ENCODE results near the gene RETREG1. TPM values are rescaled to one million over a fixed set of nuclear protein-coding genes. Genes with fewer than 3 reads are reported as not detected.
A peak's percentile ranks its signal among the peaks of the same experiment; 100 is the strongest.

The RETREG1 gene
- total RNA-seq, 1 donor from 2014 or later = 0.91 TPM

DNA sequence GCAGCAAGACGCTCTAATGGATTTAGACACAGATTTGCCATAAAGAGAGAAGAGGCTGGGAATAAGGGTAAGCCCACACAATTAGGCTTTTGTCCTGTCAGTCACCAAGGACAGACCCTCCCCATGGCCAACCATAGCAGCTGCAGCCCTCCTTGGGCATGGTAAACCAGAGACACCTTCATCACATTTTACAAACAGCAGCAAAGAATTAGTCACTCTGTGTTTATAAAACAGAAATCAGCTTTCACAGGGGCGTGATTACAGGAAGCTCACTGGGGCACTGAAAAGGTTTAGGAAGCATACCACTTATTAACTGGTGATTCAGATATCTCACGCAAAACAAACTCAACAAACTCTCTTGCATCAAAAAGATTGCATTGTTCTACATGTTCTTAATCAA lies 113.9 kb downstream of the RETREG1 start:
- Mint-ChIP-seq H3K27ac (ENCODE audit: unreplicated experiment) (peak overlapping the region; percentile 35), H3K4me3 (ENCODE audit: unreplicated experiment) (no peak overlapping the region), H3K36me3 (ENCODE audit: unreplicated experiment) (no peaks in the 10 kb centered on the region), H3K9me3 (ENCODE audit: unreplicated experiment) (no peaks in the 10 kb centered on the region), H3K4me1 (ENCODE audit: unreplicated experiment) (peaks cover 19% of the 10 kb centered on the region), H3K27me3 (ENCODE audit: unreplicated experiment) (no peaks in the 10 kb centered on the region)
- no peak for DNase-seq (ENCODE audit: extremely low spot score, unreplicated experiment)
- TF ChIP-seq CTCF (IDR thresholded peaks at IDR 0.05) = no peak

DNA sequence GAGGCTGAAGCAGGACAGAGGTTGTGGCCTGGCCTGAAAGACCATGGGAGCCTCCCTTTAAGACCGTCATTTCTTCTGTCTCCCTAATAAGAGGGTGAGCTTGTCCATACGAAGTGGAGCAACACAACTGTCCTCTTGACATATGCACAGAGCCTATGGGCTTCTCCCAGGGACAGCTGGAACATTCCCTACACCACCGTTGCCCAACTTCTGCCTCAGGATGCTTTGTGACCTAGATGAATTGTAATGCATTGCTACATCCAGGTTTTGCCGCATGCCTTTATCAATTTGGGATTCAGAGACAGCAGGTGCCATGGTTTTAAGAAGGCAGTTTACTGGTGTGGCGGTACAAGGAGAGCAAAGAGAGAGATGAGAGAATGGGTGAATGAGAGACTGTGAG lies 116.8 kb downstream of the RETREG1 start:
- DNase-seq (ENCODE audit: extremely low spot score, unreplicated experiment) = no peak
- H3K27me3 Mint-ChIP-seq (ENCODE audit: unreplicated experiment) = no peaks in the 10 kb centered on the region
- no peaks in the 10 kb centered on the region for H3K36me3 Mint-ChIP-seq (ENCODE audit: unreplicated experiment)
- no peak for TF ChIP-seq CTCF (IDR thresholded peaks at IDR 0.05)
- H3K4me1 Mint-ChIP-seq (ENCODE audit: unreplicated experiment) = peaks cover 11% of the 10 kb centered on the region
- H3K4me3 Mint-ChIP-seq (ENCODE audit: unreplicated experiment) = no peak overlapping the region
- no peak overlapping the region for H3K27ac Mint-ChIP-seq (ENCODE audit: unreplicated experiment)
- H3K9me3 Mint-ChIP-seq (ENCODE audit: unreplicated experiment) = peaks cover 6% of the 10 kb centered on the region

DNA sequence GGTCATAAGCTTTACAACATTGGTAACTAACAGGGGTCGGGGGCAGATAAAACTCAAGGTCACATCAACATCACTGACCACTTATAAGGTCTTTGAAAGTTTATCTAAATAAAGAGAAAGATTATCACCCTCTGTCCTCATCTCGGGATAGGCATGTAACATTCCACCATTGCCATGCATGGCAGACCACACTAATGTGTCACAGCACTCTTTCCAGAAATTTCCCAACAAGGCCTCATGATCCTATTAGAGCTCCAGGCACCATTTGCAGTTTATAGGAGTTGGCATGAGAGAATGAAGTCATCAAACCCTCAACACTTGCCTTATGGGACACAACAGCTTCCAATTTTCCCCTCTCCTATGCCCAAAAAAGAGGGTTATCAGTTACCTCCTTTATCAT lies 119.3 kb downstream of the RETREG1 start:
- no peak overlapping the region for H3K4me3 Mint-ChIP-seq (ENCODE audit: unreplicated experiment)
- H3K9me3 Mint-ChIP-seq (ENCODE audit: unreplicated experiment) = peaks cover 11% of the 10 kb centered on the region
- H3K27me3 Mint-ChIP-seq (ENCODE audit: unreplicated experiment) = no peaks in the 10 kb centered on the region
- no peaks in the 10 kb centered on the region for H3K36me3 Mint-ChIP-seq (ENCODE audit: unreplicated experiment)
- DNase-seq (ENCODE audit: extremely low spot score, unreplicated experiment) = no peak
- H3K27ac Mint-ChIP-seq (ENCODE audit: unreplicated experiment) = no peak overlapping the region
- no peak for TF ChIP-seq CTCF (IDR thresholded peaks at IDR 0.05)
- peaks cover 5% of the 10 kb centered on the region for H3K4me1 Mint-ChIP-seq (ENCODE audit: unreplicated experiment)

DNA sequence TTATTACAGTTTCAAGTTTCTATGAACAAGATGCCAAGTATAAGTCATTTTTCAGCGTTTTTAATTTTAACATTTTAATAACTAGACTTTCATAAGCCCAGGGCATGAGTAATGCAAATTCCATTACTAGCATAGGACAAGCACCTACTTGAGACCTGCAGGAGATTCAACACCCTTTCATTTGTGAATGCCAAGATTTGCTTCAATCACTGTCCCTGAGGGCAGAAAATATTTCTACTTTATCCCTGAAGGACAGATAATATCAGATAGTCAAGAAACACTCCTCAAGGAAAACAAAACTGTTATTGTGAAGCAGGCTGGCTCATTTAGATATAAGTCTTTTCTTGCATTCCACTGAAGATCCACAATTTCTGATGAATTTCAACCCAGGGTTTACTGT lies 123.5 kb downstream of the RETREG1 start:
- no peak overlapping the region for H3K27ac Mint-ChIP-seq (ENCODE audit: unreplicated experiment)
- H3K9me3 Mint-ChIP-seq (ENCODE audit: unreplicated experiment) = peaks cover 11% of the 10 kb centered on the region
- H3K36me3 Mint-ChIP-seq (ENCODE audit: unreplicated experiment) = no peaks in the 10 kb centered on the region
- DNase-seq (ENCODE audit: extremely low spot score, unreplicated experiment) = no peak
- no peak overlapping the region for H3K4me3 Mint-ChIP-seq (ENCODE audit: unreplicated experiment)
- H3K27me3 Mint-ChIP-seq (ENCODE audit: unreplicated experiment) = peaks cover 7% of the 10 kb centered on the region
- no peaks in the 10 kb centered on the region for H3K4me1 Mint-ChIP-seq (ENCODE audit: unreplicated experiment)
- TF ChIP-seq CTCF (IDR thresholded peaks at IDR 0.05) = no peak

DNA sequence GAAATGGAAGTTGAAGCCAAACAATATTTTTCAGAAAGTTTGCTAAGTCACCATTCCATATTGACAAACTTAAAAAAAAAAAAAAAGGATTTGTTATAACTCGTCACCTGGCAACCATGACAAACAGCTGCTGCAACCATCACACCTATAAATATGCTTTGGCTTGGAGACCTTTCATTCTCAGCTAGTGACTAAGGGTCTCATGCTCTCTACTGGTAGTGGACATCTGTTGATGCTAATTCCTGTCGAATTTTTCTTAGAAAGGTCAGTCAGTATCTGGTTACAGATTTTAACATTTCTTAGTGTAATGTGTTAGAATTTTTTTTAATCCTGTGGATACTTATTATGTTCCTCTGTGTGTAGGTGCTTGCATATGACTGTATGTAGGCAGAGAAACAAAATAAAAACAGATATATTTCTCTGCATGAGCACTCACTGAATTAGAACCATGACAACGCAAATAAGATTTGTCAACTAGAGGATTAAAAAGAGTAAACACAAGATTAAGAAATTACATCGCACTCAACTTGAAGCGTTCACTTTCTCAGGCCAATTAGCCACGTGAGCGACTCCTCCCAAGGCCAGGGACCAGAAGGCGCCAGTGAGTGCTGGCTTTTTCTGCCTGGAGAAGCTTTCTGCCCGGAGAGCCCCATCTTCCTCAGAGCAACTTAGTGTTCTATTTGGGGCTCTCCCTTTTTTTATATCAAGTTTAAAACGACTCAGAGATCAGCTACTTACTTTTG lies 124.2 kb downstream of the RETREG1 start:
- Mint-ChIP-seq H3K9me3 (ENCODE audit: unreplicated experiment) (peaks cover 11% of the 10 kb centered on the region), H3K36me3 (ENCODE audit: unreplicated experiment) (no peaks in the 10 kb centered on the region), H3K4me3 (ENCODE audit: unreplicated experiment) (no peak overlapping the region), H3K27me3 (ENCODE audit: unreplicated experiment) (peaks cover 10% of the 10 kb centered on the region), H3K4me1 (ENCODE audit: unreplicated experiment) (no peaks in the 10 kb centered on the region), H3K27ac (ENCODE audit: unreplicated experiment) (no peak overlapping the region)
- no peak for DNase-seq (ENCODE audit: extremely low spot score, unreplicated experiment)
- no peak for TF ChIP-seq CTCF (IDR thresholded peaks at IDR 0.05)
